ENCODE results near the gene CNST.
"Not testable (repeated sequence)": the region's sequence is repeated elsewhere in the genome, so short reads cannot be mapped to it uniquely, and the experiment has no call there.

Gene CNST

DNA sequence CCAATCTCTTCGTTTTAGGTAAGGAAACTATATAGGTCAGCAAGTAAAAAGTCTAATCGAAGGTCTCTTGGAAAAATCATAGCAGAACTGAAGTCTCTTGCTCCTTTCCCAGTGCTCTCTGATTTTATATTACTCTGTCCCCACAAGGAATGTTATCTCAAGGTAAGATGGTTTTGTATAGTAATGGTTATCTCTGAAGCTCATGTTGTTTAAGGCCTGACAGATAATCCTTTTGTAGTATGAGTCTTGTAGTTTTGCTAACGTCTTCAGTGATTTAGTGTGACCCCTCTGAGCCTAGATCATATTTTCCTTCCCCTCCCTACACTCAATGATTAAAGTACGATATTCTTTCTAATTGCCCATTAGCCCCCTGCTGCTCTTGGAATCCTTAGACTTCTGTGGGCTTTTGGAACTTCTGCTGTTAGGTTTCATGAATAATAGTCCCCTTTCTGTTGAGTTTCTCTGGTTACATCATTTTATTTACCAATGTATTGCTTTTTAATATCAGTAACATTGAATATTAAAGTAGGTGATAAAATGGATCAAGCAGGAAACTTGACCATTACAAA lies 52.1 kb downstream of the CNST start:
- no peak for DNase-seq (ENCODE audit: low spot score)

- no peak for DNase-seq (ENCODE audit: low spot score)
Measured at GRCh38 chr1:246622035-246622652, 55.9 kb downstream of the CNST start.

- no peak for DNase-seq (ENCODE audit: low spot score)
Measured at GRCh38 chr1:246624091-246624490, 57.8 kb downstream of the CNST start.

DNA sequence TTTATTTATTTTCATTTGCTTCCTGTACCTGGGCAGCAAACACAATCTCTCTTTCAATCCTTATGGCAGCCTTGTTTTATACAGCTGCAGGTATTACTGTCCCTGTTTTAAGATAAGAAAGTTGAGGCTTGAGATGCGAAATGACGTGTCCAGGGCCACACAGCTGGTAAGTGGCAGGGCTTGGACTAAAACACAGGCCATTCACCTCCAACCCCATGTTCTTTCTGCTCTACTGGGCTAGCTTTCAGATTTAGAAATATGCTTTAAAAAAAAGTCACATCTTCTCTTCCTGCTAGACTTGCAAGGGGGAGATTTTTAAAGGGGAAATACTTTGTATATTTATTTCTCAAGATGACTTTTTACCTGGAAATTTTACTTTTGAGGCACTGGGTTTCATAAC lies 62.8 kb downstream of the CNST start:
- no peak for DNase-seq (ENCODE audit: low spot score)

GRCh38 chr1:246629976-246630375 lies 63.7 kb downstream of the CNST start:
- no peak for DNase-seq (ENCODE audit: low spot score)

- no peak for DNase-seq (ENCODE audit: low spot score)
Measured at GRCh38 chr1:246631426-246631825, 65.2 kb downstream of the CNST start.

GRCh38 chr1:246632281-246633168 lies 66.3 kb downstream of the CNST start:
- no peak for DNase-seq (ENCODE audit: low spot score)

GRCh38 chr1:246634659-246635058 lies 68.4 kb downstream of the CNST start:
- DNase-seq (ENCODE audit: low spot score), result not testable (repeated sequence)

GRCh38 chr1:246638941-246639655 lies 72.8 kb downstream of the CNST start:
- DNase-seq (ENCODE audit: low spot score), result no peak

DNA sequence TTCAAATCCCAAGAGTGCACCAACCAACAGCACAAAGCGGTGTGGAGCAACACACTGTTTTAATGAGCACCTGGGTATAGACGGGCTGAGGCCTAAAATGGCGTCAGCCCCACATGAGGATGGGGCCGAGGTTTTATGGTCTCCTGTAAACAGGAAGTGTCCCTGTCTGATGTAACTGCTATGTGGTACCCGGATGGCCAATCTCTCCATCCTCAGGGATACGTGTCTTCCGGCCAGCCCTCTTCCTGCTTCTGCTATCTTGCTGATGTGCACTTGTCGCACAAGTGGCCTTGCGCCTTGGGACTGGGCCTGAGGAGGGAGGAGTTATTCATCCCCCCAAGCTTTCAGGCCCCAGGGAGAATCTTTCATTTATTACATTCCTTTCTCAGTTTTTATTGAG lies 73.5 kb downstream of the CNST start:
- no peak for DNase-seq (ENCODE audit: low spot score)

DNA sequence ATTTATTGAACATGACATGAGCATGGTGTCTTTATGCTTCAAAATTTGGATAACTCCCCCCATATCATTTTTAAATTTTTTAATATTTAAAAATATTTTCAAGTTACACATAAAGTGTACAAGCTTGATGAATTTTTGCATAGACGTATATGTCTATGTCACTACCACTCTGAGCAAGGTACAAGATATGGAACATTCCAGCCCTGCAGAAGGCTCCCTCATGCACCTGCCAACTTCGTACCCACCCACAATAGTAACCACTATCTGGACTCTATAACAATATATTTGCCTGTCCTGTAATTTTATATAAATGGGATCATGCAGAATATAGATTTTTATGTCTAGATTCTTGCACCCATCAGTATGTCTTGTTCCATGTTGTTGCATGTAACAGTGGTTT lies 74.5 kb downstream of the CNST start:
- no peak for DNase-seq (ENCODE audit: low spot score)

DNA sequence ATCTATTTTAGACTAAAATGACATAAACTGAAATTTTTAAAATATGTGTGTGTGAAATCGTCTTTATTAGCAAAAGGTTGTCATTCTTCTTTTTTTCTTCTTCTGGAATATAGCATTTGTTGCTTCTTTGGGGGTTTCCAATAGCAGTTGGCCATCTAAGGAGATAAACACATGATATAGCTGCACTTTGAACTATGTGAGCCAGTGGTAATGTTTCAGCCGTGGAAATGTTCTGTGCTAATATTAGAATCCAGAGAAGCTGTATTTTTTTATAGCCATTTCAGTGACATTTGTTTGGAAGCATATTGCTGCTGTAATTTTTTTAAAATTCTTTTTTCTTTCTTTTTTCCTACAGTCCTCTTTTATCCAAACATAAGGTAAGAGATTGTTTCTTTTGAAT lies 75.1 kb downstream of the CNST start:
- no peak for DNase-seq (ENCODE audit: low spot score)

DNA sequence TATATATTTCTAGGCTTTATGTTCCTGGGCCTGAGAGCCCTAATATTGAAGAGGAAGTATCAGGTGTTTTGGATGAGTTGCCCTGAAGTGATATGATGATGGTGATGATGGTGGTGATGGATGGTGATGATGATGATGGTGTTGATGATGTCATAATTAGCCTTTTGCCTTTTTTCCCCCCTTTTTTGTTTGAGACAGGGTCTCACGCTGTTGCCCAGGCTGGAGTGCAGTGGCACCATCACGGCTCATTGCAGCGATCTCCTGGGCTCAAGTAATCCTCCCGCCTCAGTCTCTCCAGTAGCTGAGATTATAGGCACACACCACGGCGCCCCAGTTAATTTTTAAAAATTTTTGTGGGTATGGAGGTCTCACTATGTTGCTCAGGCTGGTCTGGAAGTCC lies 76.5 kb downstream of the CNST start:
- no peak for DNase-seq (ENCODE audit: low spot score)

DNA sequence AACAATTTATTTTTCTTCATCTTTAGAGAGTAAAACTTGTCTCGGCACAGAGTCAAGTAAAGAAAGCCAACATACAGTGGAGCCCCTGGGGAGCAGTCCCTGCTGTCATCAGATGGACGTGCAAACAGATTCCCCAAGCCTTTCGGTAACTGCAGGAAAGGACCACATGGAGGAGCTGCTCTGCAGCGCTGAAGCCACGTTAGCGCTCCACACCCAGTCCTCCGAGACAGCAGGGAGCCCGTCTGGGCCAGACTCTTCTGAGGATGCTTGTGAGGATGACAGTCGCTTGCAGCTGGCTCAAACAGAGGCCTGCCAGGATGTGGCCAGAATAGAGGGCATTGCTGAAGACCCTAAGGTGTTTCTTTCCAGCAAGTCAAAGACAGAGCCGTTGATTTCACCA lies 80.9 kb downstream of the CNST start:
- DNase-seq (ENCODE audit: low spot score), result peak; percentile 32

DNA sequence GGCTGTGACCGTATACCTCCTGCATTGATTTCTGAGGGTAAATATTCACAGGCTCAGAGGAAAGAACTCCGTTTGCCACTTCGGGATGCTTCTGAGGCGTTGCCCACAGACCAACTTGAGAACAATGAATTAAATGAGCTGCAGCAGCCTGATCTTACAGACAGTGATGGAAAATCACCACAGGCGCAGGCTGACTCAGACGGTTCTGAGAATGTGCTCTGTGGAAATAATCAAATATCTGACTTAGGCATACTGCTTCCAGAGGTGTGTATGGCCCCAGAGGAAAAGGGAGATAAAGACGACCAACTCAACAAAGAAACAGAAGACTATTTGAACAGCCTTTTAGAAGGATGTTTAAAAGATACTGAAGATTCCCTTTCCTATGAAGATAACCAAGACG lies 81.3 kb downstream of the CNST start:
- DNase-seq (ENCODE audit: low spot score), result no peak

DNA sequence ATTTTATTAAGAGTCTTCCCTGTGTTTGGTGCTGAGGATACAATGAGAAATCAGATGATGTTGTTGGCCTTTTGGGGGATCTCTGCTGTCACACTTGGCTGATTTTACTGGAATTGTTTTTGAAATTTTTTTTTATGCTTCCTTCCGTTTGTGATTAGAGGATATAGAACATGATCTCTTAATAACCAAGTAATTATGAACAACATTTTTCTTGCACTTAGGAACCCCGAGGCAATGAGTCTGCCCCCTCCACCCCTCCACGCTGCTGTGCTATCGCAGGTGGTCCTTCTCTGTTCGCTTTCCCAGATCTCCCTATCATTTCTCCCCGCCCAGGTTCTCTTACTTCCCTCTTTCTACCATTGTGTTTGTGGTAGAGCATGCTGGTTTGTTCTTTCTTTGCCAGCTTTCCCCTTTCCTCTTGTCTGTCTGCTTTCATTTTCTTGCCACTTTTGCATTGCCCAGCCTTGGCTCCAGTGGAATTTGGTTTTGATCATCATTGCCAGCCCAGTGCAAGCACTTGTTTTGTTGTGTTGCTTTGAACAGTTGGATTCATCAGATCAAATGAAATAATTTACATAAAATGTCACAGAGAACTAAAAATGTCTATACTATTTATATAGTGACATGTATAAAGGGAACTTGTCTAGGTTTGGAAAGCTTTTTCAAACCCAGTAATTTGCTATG lies 84.9 kb downstream of the CNST start:
- no peak for DNase-seq (ENCODE audit: low spot score)

DNA sequence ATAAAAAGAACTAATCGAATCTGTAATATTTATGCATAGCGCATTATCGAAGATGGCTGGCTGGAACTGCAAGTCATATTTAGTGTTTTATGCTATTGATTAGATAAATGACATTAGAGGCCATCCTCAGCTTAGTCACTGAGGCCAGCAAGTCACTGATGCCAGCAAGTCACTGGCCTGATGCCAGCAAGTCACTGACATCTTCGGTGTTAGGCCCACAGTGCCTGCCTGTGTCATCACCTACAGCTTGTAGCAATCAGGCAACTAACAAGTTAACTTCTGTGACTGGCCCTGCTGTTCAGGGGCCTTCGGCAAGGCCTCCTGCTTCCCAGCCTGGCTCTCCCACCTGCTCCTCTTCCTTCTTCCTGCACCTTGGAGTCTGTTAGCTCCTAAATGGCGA lies 92.3 kb downstream of the CNST start:
- peak; percentile 91 for DNase-seq (ENCODE audit: low spot score)

DNA sequence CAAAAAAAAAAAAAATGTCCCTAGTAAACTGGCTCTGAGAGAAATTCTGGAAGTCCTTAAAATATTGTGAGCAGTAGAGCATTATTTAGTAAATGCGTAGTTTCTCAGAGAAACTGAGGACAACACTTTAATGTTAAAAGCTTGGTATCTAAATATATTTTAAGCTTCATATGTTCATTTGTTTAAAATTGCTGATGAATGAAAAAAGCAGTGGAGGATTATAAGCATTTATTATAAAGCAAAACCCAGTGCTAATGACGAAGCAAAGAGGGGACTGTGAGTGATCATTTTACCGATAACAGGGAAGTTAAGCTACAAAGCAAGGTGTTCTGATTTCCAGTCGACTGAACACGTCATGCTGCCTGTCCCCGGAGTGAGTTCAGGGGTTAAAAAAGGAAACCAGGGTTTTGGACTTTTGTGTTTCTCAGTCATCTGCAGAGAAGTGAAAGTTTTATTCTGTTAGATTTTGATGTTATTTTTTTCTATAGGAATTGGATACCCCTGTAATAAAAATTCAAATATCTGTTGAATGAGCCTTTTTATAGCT lies 93.4 kb downstream of the CNST start:
- no peak for DNase-seq (ENCODE audit: low spot score)

DNA sequence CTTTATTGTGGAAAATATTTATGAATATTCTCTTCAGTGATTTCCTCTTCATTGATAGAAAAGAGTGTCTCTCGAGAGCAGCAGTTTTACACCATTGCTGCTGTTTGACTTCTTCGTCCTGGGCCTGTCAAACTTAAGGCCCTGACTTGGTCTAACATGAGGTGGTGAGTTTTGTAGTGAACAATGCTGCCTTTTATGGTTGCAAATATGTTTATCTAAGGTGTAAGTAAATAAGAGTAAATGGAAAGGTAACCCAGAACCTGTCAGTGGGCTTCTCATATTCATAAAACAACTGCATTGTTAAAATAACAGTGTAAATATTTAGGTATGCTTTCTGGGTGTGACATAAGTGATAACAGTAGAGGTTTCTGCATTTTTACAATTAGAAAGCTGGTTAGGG lies 95.2 kb downstream of the CNST start:
- DNase-seq (ENCODE audit: low spot score), result no peak

GRCh38 chr1:246667773-246668172 lies 101.5 kb downstream of the CNST start:
- DNase-seq (ENCODE audit: low spot score), result no peak

DNA sequence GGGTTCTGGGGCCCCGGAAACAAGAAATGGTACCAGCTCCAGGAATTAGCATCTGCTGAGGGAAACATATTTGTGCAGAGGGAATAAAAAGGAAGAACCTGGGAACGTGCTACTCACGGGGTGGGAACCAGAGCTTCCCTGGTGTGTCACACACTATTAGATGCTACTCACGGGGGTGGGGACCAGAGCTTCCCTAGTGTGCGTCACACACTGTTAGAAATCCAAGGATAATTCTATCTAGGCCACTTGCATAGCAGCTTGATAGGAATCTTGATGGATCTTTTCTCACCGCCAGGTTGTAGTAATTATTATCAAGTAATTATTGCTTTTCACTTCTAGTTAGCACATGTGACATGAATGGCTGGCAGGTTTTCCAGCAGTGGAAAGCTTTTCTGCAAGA lies 103.4 kb downstream of the CNST start:
- no peak for DNase-seq (ENCODE audit: low spot score)

DNA sequence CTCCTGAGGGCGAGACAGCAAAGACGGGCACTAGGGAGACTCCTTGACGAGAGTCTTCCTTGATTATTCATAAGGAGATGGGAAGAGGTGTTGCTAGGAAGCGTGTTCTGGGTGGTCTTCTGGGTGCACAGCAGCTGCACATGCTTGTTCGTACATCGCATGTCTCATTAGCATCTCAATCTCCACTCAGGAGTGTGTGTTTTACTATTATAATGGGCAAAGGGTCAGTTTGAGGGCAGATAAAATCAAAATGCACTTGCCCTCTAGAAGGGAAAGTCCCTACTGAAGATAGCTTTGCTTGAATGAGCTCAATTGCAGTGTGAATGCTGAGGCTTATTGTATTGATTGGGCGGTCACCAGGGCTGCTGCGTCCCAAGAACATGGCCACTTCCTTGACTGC lies 107.8 kb downstream of the CNST start:
- no peak for DNase-seq (ENCODE audit: low spot score)

Data from hematopoietic multipotent progenitor cell treated with erythropoietin and hydrocortisone succinate and interleukin-3 and kit ligand, for 17 days (in vitro differentiated cells).